GM13976 (cell line): ENCODE data around the gene C10orf143.
"Not testable (repeated sequence)": the region's sequence is repeated elsewhere in the genome, so short reads cannot be mapped to it uniquely, and the experiment has no call there.

Experiments
- DNase-seq: peaks from one replicate; pipeline ENCODE4 v3.0.0; 2012; ENCODE audit warnings: low spot score
- in situ Hi-C: fragments of 300-500 bp; cut with MboI; formaldehyde crosslinking; loops from one replicate; pipeline ENCODE4 v1.12.0; 2022; ENCODE audit warnings: low sequenced_read_pairs, mixed read lengths, inconsistent platforms; ENCODE audit not compliant: unreplicated experiment
- TF ChIP-seq, protein P1 (sequence below): IDR thresholded peaks from 2 replicates; pipeline ENCODE4 v1.5.1; 2012; ENCODE audit warnings: borderline replicate concordance, mild to moderate bottlenecking; ENCODE audit not compliant: insufficient read depth; ENCODE audit errors: extremely low read depth, missing control alignments, control extremely low read depth

Gene C10orf143

DNA sequence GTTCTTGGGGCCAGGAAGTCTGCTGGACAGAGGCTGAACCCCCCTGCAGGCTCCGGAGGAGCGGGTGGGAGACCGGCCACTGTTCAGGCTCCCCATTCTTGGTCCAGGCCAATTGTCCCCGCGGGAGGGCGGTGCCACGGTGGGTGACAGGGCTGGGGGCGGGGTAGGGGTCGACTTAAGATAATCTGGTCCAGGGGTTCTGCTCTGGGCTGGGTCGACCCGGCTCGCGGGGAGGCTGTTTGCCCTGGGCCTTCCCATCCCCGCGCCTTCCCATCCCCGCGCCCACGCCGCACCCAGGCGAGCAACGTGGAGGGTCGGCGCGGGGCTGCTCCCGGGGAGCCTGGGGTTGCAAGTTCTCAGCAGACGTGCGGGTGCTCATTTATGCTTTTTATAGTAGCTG lies 18.3 kb upstream of the C10orf143 start:
- TF ChIP-seq, protein P1, sequence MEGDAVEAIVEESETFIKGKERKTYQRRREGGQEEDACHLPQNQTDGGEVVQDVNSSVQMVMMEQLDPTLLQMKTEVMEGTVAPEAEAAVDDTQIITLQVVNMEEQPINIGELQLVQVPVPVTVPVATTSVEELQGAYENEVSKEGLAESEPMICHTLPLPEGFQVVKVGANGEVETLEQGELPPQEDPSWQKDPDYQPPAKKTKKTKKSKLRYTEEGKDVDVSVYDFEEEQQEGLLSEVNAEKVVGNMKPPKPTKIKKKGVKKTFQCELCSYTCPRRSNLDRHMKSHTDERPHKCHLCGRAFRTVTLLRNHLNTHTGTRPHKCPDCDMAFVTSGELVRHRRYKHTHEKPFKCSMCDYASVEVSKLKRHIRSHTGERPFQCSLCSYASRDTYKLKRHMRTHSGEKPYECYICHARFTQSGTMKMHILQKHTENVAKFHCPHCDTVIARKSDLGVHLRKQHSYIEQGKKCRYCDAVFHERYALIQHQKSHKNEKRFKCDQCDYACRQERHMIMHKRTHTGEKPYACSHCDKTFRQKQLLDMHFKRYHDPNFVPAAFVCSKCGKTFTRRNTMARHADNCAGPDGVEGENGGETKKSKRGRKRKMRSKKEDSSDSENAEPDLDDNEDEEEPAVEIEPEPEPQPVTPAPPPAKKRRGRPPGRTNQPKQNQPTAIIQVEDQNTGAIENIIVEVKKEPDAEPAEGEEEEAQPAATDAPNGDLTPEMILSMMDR = no peak
- DNase-seq = no peak
- in situ Hi-C loops = no loop called here

GRCh38 chr10:130128062-130128781 lies 17.6 kb upstream of the C10orf143 start:
- TF ChIP-seq, protein P1 = no peak
- no peak for DNase-seq
- in situ Hi-C loops = no loop called here

DNA sequence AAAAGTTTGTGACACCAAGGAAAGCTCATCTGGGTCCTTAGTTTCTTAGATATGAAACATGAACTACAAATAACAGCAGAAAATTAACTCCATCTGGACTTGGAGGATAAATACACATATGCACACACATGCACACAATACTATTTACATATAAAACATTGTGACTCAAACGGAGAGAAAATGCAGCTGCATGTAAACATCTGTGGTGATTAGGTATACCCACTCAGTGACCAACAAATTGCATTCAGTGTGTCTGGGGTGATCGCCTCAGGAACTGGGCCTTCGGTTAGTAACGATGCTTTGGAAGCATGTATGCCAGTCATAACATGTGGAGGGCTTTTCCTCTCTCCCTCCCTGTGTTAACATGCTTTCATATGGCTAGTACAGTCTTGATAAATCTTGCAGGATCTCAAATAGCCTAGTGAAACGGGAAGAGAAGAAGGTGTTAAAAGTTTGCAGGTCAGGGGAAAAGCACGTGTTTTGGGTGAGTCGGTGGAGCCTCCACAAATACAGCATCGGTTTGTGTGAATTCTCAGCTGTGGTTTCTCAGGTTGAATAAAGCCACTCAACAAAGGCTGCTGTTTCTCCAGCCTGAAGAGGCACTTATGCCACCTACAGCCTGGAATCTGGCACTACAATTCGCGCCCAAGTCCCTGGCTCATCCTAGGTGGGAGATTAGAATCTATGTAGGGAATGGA lies 16.9 kb upstream of the C10orf143 start:
- in situ Hi-C loops = no loop called here
- TF ChIP-seq, protein P1 = peak; percentile 63
- peak; percentile 83 for DNase-seq

DNA sequence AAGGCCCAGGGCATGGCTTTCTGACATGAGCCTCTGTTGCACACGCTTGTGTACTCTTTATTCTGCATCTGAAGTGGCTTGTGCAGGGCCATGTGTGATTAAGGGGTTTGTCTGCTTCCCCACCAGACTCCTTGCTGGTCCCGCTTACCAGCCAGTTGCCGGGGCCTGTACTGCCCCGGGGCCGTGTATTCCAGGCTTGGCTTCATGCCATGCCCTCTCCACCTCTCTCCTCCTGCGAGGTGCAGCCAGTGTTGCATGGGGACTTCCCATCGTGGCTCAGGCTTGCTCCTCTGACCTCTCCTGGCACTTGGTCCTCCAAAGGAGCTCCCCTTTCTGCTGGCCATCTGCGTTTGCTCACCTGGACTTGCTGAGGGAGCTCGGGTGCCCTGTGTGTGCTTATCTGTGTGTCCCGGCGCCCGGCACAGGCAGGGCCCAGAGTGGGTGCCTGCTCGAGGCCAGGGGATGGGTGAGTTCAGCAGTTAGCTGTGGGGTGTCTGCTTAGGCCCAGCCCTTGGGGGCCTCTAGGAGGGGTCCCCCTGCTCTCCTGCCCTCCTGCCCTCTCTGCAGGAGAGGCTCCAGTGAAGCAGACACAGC lies 11.0 kb upstream of the C10orf143 start:
- in situ Hi-C loops = no loop called here
- DNase-seq = no peak

DNA sequence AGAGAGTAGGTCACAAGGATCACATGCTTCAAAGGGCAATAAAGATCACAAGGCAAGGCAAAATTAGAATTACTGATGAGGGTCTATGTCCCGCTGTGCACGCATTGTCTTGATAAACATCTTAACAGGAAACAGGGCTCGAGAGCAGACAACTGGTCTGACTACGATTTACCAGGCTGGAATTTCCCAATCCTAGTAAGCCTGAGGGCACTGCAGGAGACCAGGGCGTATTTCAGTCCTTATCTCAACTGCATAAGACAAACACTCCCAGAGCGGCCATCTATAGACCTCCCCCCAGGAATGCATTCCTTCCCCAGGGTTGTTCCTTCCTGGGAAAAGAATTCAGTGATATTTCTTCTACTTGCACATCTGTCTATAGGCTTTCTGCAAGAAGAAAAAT lies 6.9 kb upstream of the C10orf143 start:
- DNase-seq, in situ Hi-C loops: not testable (repeated sequence)

More for the DNA sequence above, 11.0 kb upstream of the C10orf143 start:
- TF ChIP-seq, protein P1 = no peak

DNA sequence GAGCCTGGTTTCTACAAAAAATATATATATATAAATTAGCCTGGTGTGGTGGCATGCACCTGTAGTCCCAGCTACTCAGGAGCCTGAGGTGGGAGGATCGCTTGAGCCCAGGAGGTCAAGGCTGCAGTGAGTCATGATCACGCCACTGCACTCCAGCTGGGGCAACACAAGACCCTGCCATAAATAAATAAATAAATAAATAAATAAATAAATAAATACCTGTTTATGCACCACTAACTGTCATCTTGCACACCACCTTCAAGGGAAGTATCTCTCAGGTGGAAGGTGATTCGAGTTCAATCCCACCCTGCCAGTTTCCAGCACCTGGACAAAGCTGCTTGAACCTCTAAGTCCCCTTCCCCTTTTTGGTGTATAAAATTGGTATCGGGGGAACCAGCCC lies 6.3 kb upstream of the C10orf143 start:
- DNase-seq, in situ Hi-C loops: not testable (repeated sequence)

DNA sequence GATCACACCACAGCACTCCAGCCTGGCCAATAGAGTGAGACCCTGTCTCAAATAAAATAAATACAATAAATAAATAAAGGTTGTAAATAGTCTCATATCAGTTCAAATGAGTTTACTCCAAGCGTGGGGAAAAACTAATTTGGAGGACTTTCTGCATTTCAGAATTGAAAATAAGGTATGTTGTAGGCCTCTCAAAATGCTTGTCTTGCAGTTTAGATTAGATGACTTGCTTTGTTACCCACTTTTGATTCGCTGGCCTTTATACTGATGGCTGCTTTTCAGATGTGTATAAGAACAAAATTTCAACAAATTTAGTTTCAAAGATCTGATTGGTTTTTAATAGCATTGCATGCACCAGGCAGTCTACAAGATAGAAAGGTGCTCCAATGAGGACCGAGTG lies 2.2 kb upstream of the C10orf143 start:
- TF ChIP-seq, protein P1 = no peak
- in situ Hi-C loops = no loop called here
- no peak for DNase-seq

GRCh38 chr10:130111852-130112180 lies 1.2 kb upstream of the C10orf143 start:
- DNase-seq = no peak
- in situ Hi-C loops = no loop called here
- TF ChIP-seq, protein P1 = no peak
